Measurements from ENCODE around the gene UMAD1. TPM values are rescaled to one million over a fixed set of nuclear protein-coding genes. Genes with fewer than 3 reads are reported as not detected.

UMAD1 gene
- total RNA-seq, 4 donors from 2014 or later = 39.4 to 46.4 (median 44.0) TPM

- Histone ChIP-seq H3K9me3 (no peaks in the 10 kb centered on the region), H3K4me3 (replicated peaks in 1 of 3) (no peak overlapping the region), H3K36me3 (no peaks in the 10 kb centered on the region), H3K27me3 (no peaks in the 10 kb centered on the region), H3K4me1 (peaks cover 0 to 8% of the 10 kb centered on the region in 2 donors), H3K27ac (no peak overlapping the region)
- TF ChIP-seq POLR2A (IDR thresholded peaks at IDR 0.05) = no peak
- TF ChIP-seq, protein P1, sequence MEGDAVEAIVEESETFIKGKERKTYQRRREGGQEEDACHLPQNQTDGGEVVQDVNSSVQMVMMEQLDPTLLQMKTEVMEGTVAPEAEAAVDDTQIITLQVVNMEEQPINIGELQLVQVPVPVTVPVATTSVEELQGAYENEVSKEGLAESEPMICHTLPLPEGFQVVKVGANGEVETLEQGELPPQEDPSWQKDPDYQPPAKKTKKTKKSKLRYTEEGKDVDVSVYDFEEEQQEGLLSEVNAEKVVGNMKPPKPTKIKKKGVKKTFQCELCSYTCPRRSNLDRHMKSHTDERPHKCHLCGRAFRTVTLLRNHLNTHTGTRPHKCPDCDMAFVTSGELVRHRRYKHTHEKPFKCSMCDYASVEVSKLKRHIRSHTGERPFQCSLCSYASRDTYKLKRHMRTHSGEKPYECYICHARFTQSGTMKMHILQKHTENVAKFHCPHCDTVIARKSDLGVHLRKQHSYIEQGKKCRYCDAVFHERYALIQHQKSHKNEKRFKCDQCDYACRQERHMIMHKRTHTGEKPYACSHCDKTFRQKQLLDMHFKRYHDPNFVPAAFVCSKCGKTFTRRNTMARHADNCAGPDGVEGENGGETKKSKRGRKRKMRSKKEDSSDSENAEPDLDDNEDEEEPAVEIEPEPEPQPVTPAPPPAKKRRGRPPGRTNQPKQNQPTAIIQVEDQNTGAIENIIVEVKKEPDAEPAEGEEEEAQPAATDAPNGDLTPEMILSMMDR (IDR thresholded peaks at IDR 0.05) = no peak
- intact Hi-C loops (cut with DNase I) = loop anchor here (10.0 kb wide), 1 partner anchor 60 kb away; no protein-coding TSS in a partner anchor
- no peak for DNase-seq
- 93 to 94% methylated on average over 4 of the region's 4 CpGs for WGBS, 2 donors
These were observed 104.7 kb downstream of the UMAD1 start for GRCh38 chr7:7745258-7745657.

GRCh38 chr7:7745966-7746365, 105.4 kb downstream of the UMAD1 start:
- H3K9me3 ChIP-seq = no peaks in the 10 kb centered on the region
- H3K4me1 ChIP-seq = peaks cover 4 to 8% of the 10 kb centered on the region in 2 donors
- H3K36me3 ChIP-seq = no peaks in the 10 kb centered on the region
- TF ChIP-seq, protein P1 (IDR thresholded peaks at IDR 0.05) = no peak
- no peak for TF ChIP-seq POLR2A (IDR thresholded peaks at IDR 0.05)
- no peaks in the 10 kb centered on the region for H3K27me3 ChIP-seq
- WGBS, 2 donors = 93 to 97% methylated on average over 4 of the region's 4 CpGs
- no peak overlapping the region for H3K27ac ChIP-seq
- intact Hi-C loops (cut with DNase I) = loop anchor here (10.0 kb wide), 1 partner anchor 61 kb away; no protein-coding TSS in a partner anchor
- no peak for DNase-seq
- no peak overlapping the region for H3K4me3 ChIP-seq (replicated peaks in 1 of 3)

- H3K4me1 ChIP-seq = peaks cover 8 to 9% of the 10 kb centered on the region in 2 donors
- WGBS, 2 donors = 60 to 65% methylated on average over 4 of the region's 4 CpGs
- no peak overlapping the region for H3K4me3 ChIP-seq (replicated peaks in 1 of 3)
- intact Hi-C loops (cut with DNase I) = loop anchor here (10.0 kb wide), 1 partner anchor 62 kb away; no protein-coding TSS in a partner anchor
- H3K36me3 ChIP-seq = no peaks in the 10 kb centered on the region
- DNase-seq = no peak
- no peak for TF ChIP-seq POLR2A (IDR thresholded peaks at IDR 0.05)
- TF ChIP-seq, protein P1 (IDR thresholded peaks at IDR 0.05) = no peak
- H3K9me3 ChIP-seq = no peaks in the 10 kb centered on the region
- no peak overlapping the region for H3K27ac ChIP-seq
- no peaks in the 10 kb centered on the region for H3K27me3 ChIP-seq
These were observed 105.9 kb downstream of the UMAD1 start for GRCh38 chr7:7746458-7746857.

DNA sequence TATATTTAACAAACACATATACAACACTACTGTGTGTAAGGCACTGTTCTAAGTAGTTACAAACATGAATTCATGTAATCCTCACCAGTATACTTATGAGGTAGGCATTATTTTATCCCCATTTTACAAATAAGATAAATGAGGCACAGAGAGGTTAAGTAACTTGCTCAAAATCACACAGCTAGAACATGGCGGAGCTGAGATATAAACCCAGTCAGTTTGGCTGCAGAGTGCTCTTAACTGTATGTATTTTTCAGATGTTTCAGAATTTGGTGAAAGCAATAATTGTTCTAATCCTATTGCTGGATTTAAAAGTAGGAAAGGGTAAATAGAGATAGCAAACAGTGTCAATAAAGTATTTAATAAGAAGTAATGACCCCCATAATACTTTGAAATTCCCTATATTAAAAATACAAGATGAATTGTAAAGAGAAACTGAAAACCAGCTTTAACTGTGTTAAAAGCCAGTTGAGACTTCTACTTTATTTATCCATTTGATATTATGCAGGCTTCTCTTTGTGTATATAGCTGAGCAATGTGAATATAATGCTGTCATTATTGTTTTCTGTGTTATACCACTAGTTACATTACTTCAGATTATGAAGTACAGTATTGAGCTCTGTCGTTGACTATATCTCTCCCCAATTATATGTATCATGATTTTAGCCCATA, 110.2 kb downstream of the UMAD1 start:
- TF ChIP-seq, protein P1 (IDR thresholded peaks at IDR 0.05) = no peak
- TF ChIP-seq POLR2A (IDR thresholded peaks at IDR 0.05) = no peak
- intact Hi-C loops (cut with DNase I) = no loop called here
- H3K27ac ChIP-seq = no peak overlapping the region

More for the DNA sequence above, 110.2 kb downstream of the UMAD1 start:
- DNase-seq = no peak
- no peak overlapping the region for H3K4me3 ChIP-seq (replicated peaks in 1 of 3)
- peaks cover 8 to 15% of the 10 kb centered on the region in 2 donors for H3K4me1 ChIP-seq
- no peaks in the 10 kb centered on the region for H3K36me3 ChIP-seq
- no peaks in the 10 kb centered on the region for H3K9me3 ChIP-seq
- WGBS, 2 donors = 90 to 94% methylated on average over 2 of the region's 2 CpGs
- H3K27me3 ChIP-seq = no peaks in the 10 kb centered on the region

Measured in thyroid gland (tissue), 4 donors.